HG03439 (cell line): ENCODE measurements around the gene MEGF10.
"Not testable (repeated sequence)": the region's sequence is repeated elsewhere in the genome, so short reads cannot be mapped to it uniquely, and the experiment has no call there.

Experiments used
- ATAC-seq: cut with Tn5 transposase; IDR thresholded peaks from one replicate; pipeline ENCODE4 v1.9.1; 2021; ENCODE audit warnings: mild to moderate bottlenecking, moderate library complexity; ENCODE audit not compliant: unreplicated experiment

MEGF10 gene

DNA sequence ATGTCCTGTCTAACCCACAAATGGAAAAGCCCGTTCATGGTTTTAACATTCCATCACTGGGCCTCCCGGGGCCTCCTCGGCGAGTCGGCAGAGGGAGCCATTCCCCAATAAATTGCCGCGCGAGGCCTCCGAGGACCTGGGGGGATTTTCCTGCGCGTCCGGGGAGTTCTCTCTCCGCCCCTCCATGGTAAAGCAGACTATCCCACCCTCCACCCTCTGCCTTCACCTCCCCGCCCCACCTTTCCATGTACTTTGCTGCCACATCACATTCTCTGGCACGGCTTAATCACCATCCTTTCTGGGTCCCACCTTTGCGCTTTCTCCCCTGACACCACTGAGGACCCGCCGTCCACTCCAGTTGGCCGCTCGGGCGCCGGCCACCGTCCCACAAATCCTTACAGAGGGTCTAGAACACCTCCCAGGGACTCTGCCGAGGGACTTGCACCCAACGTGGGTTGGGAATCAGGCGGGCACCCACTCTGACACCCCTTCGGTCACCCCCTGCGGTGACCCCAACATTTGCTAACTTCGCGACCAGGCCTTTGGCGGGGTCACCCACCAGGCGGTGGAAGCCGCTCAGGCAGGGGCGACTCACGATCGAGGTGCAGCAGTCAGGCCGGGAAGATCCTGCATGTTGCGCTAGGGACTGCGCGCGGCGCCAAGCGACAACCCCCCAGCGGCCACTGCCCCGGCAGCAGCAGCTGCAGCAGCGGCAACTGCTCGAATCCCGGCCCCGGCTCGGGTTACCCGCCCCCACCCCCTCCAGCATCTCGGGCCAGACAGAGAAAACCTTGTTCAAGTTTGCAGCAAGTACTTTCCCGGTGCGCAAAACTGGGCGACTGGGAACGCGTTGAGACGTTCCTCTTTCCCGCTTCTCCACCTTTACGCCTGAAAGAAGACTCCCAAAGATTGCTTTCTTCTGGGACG is at the start of gene MEGF10:
MEGF10 (plus strand) TSS at position 778 of the 927 bp plus-strand sequence. CDS start 40,513 bp downstream, outside the sequence.
- ATAC-seq: no peak

DNA sequence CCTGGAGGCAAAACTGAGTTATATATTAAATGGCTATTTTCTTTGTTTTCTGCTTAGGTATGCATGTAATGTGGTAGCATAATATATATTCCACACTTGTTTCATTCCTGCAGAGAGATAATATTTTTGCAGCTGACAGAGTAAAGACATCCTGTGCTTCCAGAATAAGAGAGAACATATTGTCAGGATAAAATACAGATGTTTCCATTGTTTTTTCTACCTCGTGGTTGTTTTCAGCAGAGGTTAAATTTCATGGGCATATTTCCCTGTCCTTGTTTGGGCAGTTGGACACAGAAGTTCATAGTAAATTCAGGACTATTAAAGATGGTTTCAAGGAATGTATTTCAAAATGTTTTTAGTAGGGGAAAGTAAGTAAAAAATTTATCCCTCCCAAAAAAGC is 47.6 kb upstream of the MEGF10 start:
- no peak for ATAC-seq

DNA sequence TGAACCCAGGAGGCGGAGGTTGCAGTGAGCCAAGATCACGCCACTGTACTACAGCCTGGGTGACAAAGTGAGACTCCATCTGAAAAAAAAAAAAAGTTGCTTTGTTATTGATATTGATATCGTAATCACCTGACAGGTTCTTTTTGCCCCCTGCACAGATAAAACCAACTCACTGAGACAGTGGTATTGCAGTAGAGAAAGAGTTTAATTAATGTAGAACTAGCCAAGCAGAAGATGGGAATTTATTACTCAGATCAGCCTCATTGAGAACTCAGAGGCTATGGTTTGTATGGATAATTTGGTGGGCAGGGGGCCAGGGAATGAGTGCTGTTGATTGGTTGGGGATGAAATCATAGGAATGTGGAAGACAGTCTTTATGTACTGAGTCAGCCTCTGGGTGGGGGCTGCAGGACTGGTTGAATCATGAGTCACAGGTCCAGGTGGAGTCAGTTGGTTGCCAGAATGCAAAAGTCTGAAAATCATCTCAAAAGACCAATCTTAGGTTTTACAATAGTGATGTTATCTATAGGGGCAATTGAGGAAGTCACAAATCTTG is 35.8 kb upstream of the MEGF10 start:
- ATAC-seq: no peak

- ATAC-seq: no peak
Measured at GRCh38 chr5:127256886-127257597, 33.6 kb upstream of the MEGF10 start.

- ATAC-seq: no peak
Measured at GRCh38 chr5:127260686-127261085, 29.9 kb upstream of the MEGF10 start.

GRCh38 chr5:127265473-127265872 is 25.1 kb upstream of the MEGF10 start:
- not testable (repeated sequence) for ATAC-seq

DNA sequence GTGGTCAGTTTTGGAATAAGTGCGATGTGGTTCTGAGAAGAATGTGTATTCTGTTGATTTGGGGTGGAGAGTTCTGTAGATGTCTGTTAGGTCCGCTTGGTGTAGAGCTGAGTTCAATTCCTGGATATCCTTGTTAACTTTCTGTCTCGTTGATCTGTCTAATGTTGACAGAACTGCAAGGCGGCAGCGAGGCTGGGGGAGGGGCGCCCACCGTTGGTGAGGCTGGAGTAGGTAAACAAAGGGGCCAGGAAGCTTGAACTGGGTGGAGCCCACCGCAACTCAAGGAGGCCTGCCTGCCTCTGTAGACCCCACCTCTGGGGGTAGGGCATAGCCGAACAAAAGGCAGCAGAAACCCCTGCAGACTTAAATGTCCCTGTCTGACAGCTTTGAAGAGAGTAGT is 22.3 kb upstream of the MEGF10 start:
- ATAC-seq: not testable (repeated sequence)

- not testable (repeated sequence) for ATAC-seq
Measured at GRCh38 chr5:127270713-127271112, 19.9 kb upstream of the MEGF10 start.

GRCh38 chr5:127275641-127276193 is 14.9 kb upstream of the MEGF10 start:
- ATAC-seq: no peak

GRCh38 chr5:127280491-127281220 is 9.9 kb upstream of the MEGF10 start:
- no peak for ATAC-seq

GRCh38 chr5:127281609-127282008 is 9.0 kb upstream of the MEGF10 start:
- no peak for ATAC-seq

DNA sequence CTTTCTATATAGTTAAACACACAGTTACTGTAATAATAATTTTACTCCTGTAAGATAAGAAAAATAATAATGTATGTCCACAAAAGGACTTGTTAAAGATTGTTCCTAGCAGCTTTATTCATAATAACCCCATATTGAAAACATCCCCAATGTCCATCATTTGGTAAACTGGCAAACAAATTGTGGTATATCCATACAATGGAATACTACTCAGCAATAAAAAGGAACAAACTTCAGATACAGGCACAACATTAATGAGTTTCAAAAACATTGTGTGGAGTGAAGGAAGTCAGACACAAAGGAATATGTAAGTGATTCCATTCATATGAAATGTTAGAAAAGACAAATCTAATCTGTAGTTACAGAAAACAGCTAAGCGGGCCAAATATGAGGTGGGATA is 1.9 kb upstream of the MEGF10 start:
- ATAC-seq: no peak

DNA sequence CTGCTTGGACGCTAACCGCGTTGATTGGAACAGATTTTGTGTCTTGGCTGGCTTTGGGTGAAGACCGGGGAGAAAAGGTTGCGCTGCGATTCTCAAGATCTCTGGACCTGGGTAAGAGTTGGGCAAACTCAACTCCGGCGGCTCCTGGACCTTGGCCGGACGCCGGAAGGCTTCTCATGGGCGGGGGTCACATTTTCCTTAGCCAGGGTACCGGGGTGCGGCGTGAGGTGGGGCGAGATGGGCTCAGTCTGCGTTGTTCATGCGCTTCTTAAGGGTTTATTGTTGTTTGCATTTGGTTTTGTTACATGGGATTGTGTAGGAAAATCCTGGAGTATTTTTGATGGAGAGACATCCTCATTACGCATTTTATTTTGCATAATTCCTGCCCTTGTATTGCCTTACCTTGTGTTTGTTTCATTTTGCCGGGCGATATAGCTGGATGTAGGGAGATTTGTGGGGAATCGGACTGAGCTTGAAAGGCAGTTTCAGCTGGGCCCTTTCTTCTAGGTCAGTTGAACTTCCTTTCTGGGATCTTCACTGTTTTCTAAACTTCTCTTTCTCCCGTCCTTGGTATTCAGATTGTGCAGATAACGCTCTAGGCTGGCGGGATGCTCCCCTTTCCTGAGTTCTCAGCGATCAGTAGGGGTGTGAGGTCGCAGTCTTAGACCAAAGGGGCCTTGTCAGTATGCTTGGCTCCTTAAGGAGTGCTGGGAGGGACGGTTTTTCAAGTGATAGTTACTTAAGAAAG is 524 bp downstream of the MEGF10 start:
- no peak for ATAC-seq

- no peak for ATAC-seq
Measured at GRCh38 chr5:127292030-127292735, 1.6 kb downstream of the MEGF10 start.

GRCh38 chr5:127293373-127293772 is 2.8 kb downstream of the MEGF10 start:
- ATAC-seq: no peak

DNA sequence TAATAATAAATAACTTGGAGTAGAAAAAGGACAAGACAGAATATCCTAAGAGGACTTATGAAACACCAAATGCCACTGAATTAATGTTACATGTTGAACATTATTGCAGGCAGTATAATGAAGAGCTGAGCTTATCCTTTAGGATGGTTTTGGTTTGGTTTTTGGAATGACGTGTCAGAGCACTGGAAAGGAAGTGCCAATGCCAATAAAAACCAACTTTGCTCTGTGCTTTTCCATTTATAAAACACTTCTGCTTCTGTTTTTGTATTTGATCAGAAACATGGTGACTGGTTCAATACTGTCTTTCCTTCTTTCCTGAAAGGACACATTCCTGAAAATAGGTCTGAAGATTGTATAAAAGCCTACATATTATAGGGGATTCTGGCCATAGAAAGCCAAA is 4.2 kb downstream of the MEGF10 start:
- no peak for ATAC-seq

DNA sequence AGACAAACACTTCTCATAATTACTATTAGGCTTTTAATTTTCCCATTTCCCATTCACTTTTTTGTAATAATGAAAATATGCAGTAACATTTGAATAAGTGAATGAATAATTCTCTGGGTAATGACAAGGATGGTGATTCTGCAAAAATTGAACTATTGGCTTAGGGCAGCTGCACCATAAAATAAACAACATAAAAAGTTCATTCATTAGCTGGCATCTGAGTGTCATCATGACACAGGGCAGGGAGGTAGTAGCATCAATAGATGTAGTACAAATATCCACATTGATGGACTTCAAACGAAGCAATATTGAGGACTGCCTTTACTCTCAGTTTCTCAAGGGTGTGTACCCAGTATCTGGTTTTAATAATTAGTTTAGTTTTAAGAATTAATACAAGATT is 4.9 kb downstream of the MEGF10 start:
- no peak for ATAC-seq

GRCh38 chr5:127296321-127296720 is 5.7 kb downstream of the MEGF10 start:
- no peak for ATAC-seq

DNA sequence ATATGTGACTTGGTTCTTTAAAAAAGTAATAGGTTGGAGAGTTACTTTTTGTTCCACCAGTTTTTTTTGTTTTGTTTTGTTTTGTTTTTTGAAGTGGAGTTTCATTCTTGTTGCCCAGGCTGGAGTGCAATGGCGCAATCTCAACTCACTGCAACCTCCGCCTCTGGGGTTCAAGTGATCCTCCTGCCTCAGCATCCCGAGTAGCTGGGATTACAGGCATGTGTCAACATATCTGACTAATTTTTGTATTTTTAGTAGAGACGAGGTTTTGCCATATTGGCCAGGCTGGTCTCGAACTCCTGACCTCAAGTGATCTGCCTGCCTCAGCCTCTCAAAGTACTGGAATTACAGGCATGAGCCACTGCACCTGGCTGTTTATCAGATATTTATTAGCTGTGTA is 6.3 kb downstream of the MEGF10 start:
- not testable (repeated sequence) for ATAC-seq
